A204.1 (cell line): ENCODE measurements around the gene CLDN7.
"Not testable (repeated sequence)": the region's sequence is repeated elsewhere in the genome, so short reads cannot be mapped to it uniquely, and the experiment has no call there.

Source experiments
- FAIRE-seq: peaks from 2 replicates; lab custom pipeline; 2012; peaks lifted over from hg19 to GRCh38; lab: Jason Lieb, UNC

Gene CLDN7

GRCh38 chr17:7253082-7253481 lies 9.2 kb downstream of the CLDN7 start:
- no peak for FAIRE-seq

GRCh38 chr17:7252176-7253043 lies 9.9 kb downstream of the CLDN7 start, which contains the start of gene ELP5:
Gene ELP5 (plus strand): TSS chr17:7252215. CDS start chr17:7252551, 336 bp downstream.
- no peak for FAIRE-seq

GRCh38 chr17:7251661-7252175 lies 10.6 kb downstream of the CLDN7 start, which contains the start of gene CTDNEP1:
Gene CTDNEP1 (minus strand): TSS chr17:7251734. CDS start chr17:7251296, 438 bp downstream.
- FAIRE-seq: peak; percentile 99

GRCh38 chr17:7250695-7251627 lies 11.3 kb downstream of the CLDN7 start:
- no peak for FAIRE-seq

- no peak for FAIRE-seq
Observed at GRCh38 chr17:7249830-7250229, 12.4 kb downstream of the CLDN7 start.

GRCh38 chr17:7249214-7249613 lies 13.1 kb downstream of the CLDN7 start:
- FAIRE-seq: no peak

- no peak for FAIRE-seq
Observed at GRCh38 chr17:7248796-7249195, 13.5 kb downstream of the CLDN7 start.

- no peak for FAIRE-seq
Observed at GRCh38 chr17:7246779-7247178, 15.5 kb downstream of the CLDN7 start.

- not testable (repeated sequence) for FAIRE-seq
Observed at GRCh38 chr17:7243838-7244237, 18.4 kb downstream of the CLDN7 start.

- FAIRE-seq: no peak
Observed at GRCh38 chr17:7243453-7243729, 18.9 kb downstream of the CLDN7 start.

- FAIRE-seq: no peak
Observed at GRCh38 chr17:7242717-7243452, 19.4 kb downstream of the CLDN7 start.

GRCh38 chr17:7241783-7242716 lies 20.2 kb downstream of the CLDN7 start, which contains the start of gene GABARAP:
Gene GABARAP (minus strand): TSS chr17:7242449. CDS start chr17:7242330, 119 bp downstream.
- FAIRE-seq: peak; percentile 25

- no peak for FAIRE-seq
Observed at GRCh38 chr17:7241090-7241733, 21.1 kb downstream of the CLDN7 start.

- FAIRE-seq: no peak
Observed at GRCh38 chr17:7240375-7240774, 21.9 kb downstream of the CLDN7 start.

GRCh38 chr17:7239091-7240027 lies 22.9 kb downstream of the CLDN7 start, which contains the start of gene PHF23:
Gene PHF23 (minus strand): TSS chr17:7239457. CDS start chr17:7239279, 178 bp downstream.
- FAIRE-seq: peak; percentile 98

- no peak for FAIRE-seq
Observed at GRCh38 chr17:7238420-7239090, 23.7 kb downstream of the CLDN7 start.

- no peak for FAIRE-seq
Observed at GRCh38 chr17:7237761-7238419, 24.4 kb downstream of the CLDN7 start.

GRCh38 chr17:7237266-7237760 lies 25.0 kb downstream of the CLDN7 start:
- FAIRE-seq: no peak
